ENCODE results near the gene LEAP2.

LEAP2 gene, protein sequence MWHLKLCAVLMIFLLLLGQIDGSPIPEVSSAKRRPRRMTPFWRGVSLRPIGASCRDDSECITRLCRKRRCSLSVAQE

DNA sequence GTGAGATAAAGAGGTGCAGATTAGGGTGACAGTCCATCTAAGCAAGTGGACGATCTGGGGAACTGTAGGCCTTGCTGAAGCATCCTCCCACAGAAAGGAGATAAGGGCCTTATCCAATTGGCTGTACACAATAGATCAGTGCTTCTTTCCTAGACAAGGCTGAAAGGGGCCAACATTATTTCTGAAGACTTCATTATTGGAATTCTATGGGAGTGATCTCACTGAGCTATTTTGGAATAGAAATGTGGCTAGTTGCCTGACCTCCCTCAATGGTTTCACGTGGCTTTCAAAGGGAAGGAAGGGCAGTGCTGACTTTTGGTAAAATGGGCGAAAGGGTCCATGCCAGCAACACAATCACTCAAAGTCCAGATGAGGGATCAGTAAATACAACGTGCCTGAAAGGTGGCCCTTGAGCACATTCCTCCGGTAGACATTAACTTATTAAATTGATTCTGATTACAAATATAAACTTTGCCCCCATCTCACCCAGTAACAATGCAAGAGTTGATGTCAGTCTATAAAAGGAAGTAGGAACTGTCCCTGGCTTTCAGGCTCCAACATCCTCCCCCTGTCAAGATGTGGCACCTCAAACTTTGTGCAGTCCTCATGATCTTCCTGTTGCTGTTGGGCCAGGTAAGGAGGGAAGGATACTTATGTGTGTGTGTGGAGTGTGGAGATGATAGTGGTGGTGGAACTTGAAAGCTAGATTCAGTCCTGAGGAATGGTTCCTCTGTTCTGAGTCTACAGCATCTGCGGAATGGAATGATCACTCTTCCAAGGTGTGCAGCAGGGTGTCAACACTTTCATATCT is at the start of gene LEAP2:
TSS of gene LEAP2 (plus strand) at position 550 of the 811 bp plus-strand sequence. CDS start at position 577, 27 bp downstream.
- no peak for DNase-seq

DNA sequence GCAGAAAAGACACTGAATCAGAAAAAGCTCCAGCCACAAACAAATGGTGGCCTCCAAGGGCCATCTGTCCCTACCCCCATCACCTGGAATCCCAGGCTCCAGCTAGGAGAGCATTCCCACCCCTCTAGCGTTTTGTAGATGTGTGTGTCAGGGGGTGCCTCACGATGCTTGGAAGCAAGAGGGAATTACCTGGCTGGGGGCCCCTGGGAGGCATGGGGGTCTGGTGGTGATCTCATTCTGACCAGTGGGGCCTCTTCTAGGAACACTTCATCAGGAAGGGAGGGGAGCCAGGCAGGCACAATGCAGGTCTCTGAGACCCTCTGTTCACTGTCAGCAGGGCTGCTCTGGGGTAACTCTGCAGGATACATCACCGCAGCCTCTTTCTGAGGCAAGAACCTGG is 49.0 kb upstream of the LEAP2 start:
- no peak for DNase-seq

DNA sequence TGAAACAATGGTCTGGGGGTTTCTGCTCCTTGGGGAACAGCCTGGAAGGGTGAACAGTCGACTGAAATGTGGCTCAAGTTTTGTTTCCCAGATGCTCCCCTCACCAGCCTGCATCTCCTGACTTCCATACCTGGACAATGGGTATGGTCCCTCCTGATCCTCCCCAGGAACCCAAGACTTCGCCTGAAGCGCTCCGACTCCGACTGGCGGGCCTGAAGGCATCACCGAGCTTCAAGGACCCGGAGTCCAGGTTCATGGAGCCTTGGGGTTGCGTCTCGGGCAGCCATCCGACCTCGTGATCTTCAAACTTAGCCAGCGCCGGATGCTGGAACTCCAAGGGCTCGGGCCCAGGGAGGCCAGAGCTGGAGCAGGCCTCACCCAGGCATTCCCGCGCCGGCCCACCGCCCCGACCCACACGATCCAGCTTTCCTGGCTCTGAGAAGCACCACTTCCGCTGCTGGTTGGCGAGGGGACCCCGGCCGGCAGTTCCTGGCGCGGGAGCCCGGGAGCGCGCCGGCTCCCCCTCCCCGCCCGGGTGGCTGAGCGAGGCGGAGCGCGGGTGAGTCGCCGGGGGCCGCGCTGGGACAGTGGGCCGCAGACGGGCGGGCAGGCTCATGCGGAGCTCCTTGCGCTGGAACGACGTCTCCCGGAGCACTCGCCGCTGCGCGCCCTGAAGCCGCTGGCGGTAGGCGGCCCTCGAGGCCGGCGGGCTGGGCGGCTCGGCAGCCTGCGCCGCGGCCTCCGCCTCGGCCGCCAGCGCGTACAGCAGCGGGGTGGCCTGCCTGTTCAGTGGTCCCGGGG is 48.2 kb upstream of the LEAP2 start:
- DNase-seq = no peak

DNA sequence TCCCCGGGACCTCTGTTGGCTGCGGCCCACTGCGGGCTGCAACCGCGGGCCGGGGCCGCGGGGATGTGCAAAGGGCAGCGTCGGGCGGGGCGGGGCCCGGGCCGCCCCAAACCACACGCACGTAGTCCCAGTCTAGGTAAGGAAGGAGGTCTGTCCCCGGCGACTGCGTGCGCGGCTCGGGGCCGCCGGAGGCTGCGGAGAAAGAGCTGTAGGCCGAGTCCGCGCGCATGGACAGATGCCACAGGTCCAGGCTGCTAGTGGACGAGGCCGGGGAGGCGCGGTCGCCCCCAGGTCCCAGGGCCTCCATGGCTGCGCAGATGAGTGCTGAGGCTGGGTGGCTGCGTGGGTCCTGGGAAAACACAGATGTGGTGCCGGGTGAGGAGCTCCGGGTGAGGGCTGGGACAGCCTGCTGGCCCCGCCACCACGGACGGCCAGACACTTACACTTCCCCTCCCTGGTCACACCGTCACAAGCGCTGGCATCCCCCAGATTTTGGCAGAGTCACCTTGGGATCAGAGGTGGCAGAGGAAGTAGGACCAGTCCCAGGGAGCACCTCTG is 47.6 kb upstream of the LEAP2 start:
- no peak for DNase-seq

GRCh38 chr5:132826424-132827082 is 46.9 kb upstream of the LEAP2 start:
- no peak for DNase-seq

- DNase-seq = no peak
Measured at GRCh38 chr5:132827943-132828673, 45.4 kb upstream of the LEAP2 start.

GRCh38 chr5:132828846-132829494 is 44.5 kb upstream of the LEAP2 start:
- DNase-seq = no peak

DNA sequence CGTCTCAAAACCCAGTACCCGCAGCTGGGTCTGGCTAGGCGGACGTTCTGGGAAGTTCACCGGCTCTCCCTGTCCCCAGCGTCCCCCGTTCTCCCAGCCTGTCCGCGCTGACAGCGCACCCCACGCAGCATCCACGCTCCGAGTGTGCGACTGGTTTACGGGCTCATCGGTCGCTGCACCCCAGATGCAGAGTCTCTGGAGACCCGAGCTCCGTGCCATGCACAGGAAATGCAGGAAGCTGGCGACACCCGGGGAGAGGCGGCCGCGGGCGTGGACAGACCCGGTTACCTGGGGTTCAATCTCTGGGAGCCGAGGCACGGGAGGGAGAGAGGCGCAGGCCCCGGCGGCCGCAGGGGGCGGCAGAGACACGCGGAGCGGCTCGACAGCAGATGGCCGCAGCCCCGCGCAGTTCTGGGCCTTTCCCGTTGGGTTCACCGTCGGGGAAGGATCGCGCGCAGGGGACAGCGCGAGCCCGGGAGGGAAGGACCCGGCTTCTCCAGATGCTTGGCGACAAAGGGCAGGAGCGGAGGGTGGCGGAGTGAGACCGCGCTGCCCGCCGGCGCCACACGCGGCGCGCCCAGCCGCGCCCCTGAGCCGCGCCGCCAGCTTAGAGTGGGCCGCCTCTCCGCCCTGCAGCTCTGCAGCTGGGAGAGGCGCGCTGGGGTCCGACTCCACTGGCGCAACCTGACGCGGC is 43.6 kb upstream of the LEAP2 start:
- no peak for DNase-seq

DNA sequence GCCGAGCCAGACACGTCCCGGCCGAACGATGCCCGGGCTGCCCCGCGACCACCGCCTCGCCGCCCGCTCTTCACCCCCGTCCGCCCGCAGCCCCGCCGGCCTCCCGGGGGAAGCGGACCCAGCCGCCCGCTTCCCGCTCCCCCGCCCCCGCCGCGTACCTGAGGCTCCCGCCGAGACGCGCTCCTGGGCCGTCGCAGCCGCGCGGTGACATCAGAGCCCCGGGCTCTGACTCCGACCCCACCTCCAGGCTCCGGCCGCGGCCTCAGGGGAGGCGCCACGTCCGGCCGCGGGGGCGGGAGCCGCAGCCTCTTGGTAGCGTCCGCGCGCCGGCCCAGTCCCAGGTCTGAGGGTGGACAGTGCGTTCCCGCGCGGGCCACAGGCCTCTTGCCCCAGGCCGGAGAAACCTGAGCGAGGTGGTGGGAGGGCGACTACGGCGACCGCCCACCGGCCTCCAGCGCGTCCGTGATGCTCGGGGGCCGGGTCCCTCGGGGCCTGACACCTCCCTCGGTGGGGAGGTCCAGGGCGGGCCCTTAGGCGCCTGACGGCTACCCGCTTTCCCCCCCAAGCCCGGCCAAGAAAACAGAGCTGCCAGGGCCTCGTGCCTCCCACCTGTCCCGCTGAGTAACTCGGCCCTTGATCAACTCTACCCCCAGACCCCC is 42.9 kb upstream of the LEAP2 start, which contains the start of gene SHROOM1:
TSS of gene SHROOM1 (minus strand) at position 212 of the 659 bp plus-strand sequence. CDS start 4,507 bp downstream, outside the sequence.
- DNase-seq = no peak

DNA sequence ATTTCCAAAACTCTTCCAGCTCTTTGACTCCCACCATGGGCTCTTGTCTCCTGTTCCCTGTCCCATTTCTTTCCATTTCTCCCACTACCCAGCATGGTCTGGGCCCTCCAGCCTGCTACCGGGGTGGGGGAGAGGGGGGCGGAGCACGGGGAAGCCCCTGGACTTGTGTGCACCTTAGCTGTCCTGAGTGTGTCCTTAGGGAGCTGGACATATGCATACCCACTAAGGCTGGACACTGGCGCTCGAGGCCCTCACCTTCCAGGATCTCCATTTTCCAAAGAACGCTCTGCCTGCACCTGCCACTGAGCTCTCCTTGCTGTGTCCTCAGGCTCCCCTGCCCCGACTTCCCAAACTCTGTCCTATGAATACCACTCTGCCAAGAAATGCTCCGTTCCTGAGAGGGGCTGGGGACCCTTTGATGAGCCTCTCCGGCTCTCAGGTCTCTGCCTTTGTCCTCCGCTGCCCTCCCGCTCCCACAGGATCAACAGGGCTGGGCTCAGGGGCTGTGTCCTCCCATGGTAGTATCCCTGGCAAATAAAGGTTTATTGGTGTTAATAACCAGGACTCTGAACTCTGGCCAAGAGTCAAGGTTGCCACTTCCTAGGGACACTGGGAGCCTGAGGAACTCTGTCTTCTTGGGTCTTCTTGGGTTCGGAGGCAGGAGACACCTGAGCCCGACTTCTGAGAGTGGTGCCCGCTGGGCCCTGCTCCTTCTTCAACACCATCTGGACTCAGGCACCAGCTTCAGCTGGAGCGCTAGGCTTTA is 42.2 kb upstream of the LEAP2 start:
- DNase-seq = no peak

GRCh38 chr5:132832612-132833011 is 40.9 kb upstream of the LEAP2 start:
- no peak for DNase-seq

GRCh38 chr5:132834057-132834456 is 39.4 kb upstream of the LEAP2 start:
- DNase-seq = no peak

- DNase-seq = no peak
Measured at GRCh38 chr5:132836852-132837251, 36.6 kb upstream of the LEAP2 start.

DNA sequence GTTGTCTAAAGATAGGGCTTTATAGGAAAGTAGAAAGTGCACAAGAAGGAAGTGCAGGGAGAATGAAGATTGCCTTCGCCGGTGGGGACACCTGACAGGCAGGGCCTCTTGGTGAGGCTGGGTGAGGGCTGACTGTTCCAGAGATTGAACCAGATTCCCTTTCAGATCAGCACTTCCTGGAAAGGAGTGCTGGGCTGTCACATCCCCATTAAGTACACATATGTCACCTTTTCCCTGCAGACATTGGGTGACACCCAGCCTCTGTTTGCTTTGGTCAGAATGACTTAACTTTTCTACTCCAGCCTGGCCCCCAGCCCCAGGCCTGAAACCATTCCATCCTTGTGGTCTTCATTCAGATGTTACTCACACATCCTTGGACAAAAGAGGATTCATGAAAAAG is 35.6 kb upstream of the LEAP2 start:
- no peak for DNase-seq

DNA sequence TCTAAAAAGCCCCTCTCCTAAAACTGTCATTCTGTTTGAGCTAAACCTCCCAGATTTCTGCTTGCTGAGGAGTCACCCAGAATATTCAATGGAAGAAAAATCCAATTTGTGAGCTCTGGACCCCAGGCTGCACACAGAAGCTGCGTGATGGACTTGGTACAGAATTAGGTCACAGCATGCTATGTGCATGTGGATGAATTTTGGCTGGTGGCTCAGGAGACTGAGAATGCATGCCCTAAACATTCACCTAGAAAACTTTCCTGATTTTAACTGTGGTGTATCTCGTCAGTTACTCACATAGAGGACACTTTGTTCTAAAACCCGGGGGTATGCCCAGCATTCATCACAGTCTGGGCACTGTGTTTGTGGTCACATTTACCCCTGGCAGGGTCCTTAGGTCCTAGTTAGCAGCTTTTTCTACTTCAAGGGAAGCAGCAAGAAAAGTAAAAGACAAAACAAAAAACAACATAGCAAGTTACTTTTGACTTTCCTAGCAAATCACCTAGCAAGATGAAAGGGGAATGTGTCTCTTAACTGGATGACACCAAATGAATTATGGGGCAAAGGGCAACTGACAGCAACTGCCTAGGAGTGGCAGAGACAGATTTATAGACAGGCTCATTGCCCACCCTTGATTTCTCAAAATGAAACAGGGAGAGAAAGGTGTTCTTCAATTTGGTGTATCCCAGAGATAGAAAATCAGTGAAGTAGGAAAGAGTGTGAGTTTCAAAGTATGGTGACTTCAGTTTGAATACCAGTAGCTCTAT is 34.8 kb upstream of the LEAP2 start:
- DNase-seq = no peak

DNA sequence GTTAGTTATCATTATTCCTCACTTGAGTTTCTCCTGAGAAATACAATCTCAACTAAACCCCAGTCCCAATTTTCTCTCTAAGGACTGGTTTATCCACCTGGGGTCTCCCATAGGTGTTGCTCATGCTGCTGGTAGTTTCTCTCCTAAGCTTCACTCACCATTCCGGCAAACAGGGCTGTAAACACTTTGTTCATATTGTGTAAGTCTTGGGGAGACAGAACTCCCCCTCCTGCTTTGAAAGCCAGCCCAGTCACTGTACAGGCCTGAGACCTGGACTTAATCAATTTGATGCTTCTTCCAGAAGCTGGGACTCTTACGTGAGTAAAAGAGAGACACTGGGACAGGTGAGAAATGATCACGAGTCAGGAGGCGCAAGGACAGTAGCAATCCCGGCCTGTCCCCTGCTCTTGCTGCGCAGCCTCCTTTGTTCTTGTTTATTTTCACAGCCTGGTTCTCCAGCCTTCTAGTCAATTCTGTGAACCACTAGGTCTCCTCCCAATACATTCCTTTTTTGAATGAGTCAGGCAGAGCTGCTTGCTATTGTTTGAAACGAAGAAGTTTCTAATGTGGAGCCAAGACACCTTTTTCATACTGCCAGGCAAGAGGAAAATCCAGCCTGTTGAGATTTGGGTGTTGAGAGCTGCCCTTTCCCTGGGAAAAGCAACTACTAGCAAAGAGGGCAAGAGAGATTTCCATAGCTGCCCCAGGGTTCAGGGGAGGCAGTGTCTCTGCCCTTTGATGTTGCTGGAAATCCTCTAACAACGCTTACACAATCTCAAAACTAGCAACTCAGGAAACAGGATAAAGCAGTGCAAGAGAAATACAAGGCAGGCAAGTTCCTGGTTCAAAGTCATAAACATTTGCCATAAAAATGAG is 33.8 kb upstream of the LEAP2 start:
- DNase-seq = no peak

- DNase-seq = no peak
Measured at GRCh38 chr5:132840313-132840712, 33.2 kb upstream of the LEAP2 start.

- no peak for DNase-seq
Measured at GRCh38 chr5:132840896-132841295, 32.6 kb upstream of the LEAP2 start.
